Activated T-helper 2 cell treated with anti-CD3 and anti-CD28 coated beads, Interferon-gamma antibody, Interleukin-2, Interleukin-4, amounts not matched to agents 10 μg/mL and 5 μg/mL and 100 μg/mL, durations not matched to agents 14 hours and 24 hours and 36 hours (primary cell): ENCODE results near the gene ZNF740. TPM values are rescaled to one million over a fixed set of nuclear protein-coding genes. Genes with fewer than 3 reads are reported as not detected.
A peak's percentile ranks its signal among the peaks of the same experiment; 100 is the strongest.
"Not testable (repeated sequence)": the region's sequence is repeated elsewhere in the genome, so short reads cannot be mapped to it uniquely, and the experiment has no call there.

Source experiments
- DNase-seq: peaks from one replicate; pipeline ENCODE4 v3.0.0; 2021; ENCODE audit warnings: low spot score
- H3K27ac Mint-ChIP-seq: one replicate; pipeline ENCODE4 v1.8.0; 2021; ENCODE audit warnings: mixed read lengths
- H3K27me3 Mint-ChIP-seq: one replicate; pipeline ENCODE4 v1.8.0; 2021; ENCODE audit warnings: low read depth, mixed read lengths
- H3K36me3 Mint-ChIP-seq: one replicate; pipeline ENCODE4 v1.8.0; 2021; ENCODE audit warnings: low read depth, mixed read lengths
- H3K4me1 Mint-ChIP-seq: one replicate; pipeline ENCODE4 v1.8.0; 2021; ENCODE audit warnings: low read depth, mixed read lengths
- H3K4me3 Mint-ChIP-seq: one replicate; pipeline ENCODE4 v1.8.0; 2021; ENCODE audit warnings: low read depth, mild to moderate bottlenecking, moderate library complexity, mixed read lengths
- H3K9me3 Mint-ChIP-seq: one replicate; pipeline ENCODE4 v1.8.0; 2021; ENCODE audit warnings: mixed read lengths
- intact Hi-C: fragments of 100-400 bp; cut with micrococcal nuclease; formaldehyde crosslinking; loops from one replicate; pipeline ENCODE4 v1.15.1; 2023
- total RNA-seq: library from RNA; stranded (reverse); gene quantifications from 2 replicates; pipeline ENCODE4 v1.2.3, GENCODE V29; 2022

Gene ZNF740
- total RNA-seq, 1 donor from 2014 or later: 45.5 TPM

DNA sequence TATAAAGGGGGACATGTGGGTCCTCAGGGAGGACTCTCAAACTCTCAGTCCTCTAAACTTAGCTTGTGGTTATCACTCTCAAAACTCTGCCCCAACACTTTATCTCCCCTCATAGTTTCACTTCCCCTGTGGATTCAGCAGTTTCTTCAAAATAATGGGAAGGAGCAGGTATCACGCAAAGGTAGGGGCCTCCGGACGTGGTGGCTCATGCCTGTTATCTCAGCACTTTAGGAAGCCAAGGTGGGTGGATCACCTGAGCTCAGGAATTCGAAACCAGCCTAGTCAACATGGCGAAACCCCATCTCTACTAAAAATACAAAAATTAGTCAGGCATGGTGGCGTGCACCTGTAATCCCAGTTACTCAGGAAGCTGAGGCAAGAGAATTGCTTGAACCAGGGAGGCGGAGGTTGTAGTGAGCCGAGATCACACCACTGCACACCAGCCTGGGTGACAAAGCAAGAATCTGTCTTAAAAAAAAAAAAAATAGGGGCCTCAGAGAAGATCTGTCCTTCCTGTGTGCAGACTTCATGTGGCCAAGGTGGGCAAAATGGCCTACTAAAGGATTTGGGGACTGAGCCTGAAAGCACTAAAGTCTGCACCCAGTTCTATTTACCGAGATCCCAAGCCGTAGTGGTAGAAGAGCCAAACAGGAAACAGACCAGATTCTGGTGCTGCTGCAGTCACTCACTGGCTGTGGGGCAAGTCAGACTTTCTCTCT is 20.1 kb downstream of the ZNF740 start:
- DNase-seq: no peak
- peak overlapping the region; percentile 80 for H3K27ac Mint-ChIP-seq
- no peaks in the 10 kb centered on the region for H3K27me3 Mint-ChIP-seq
- intact Hi-C loops: loop anchor here (2.0 to 10.0 kb wide), 3 partner anchors 20 to 304 kb away; partner anchors contain the start of genes CSAD, NPFF, TARBP2 and ZNF740
- no peaks in the 10 kb centered on the region for H3K9me3 Mint-ChIP-seq
- H3K4me1 Mint-ChIP-seq: peaks cover 49% of the 10 kb centered on the region
- peak overlapping the region; percentile 59 for H3K4me3 Mint-ChIP-seq
- H3K36me3 Mint-ChIP-seq: peaks cover 56% of the 10 kb centered on the region

- peaks cover 53% of the 10 kb centered on the region for H3K4me1 Mint-ChIP-seq
- peaks cover 52% of the 10 kb centered on the region for H3K36me3 Mint-ChIP-seq
Measured at GRCh38 chr12:53201177-53201541, 20.6 kb downstream of the ZNF740 start.

DNA sequence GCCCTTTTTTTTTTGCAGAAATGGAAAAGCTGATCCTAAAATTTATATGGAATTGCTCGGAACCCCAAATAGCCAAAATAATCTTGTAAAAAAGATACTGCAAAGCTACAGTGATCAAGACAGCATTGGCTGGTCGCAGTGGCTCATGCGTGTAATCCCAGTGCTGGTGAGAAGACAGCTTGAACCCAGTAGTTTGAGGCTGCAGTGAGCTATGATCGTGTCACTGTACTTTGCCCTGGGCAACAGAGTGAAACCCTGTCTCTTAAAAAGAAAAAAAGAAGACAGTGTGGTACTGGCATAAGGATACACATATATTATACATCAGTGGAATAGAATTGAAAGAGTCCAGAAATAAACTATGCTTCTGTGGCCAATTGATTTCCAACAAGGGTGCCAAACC is 21.1 kb downstream of the ZNF740 start:
- H3K4me1 Mint-ChIP-seq: peaks cover 58% of the 10 kb centered on the region
- no peak for DNase-seq
- peak overlapping the region; percentile 9 for H3K27ac Mint-ChIP-seq
- H3K36me3 Mint-ChIP-seq: peaks cover 47% of the 10 kb centered on the region
- no peak overlapping the region for H3K4me3 Mint-ChIP-seq
- intact Hi-C loops: loop anchor here (2.0 to 10.0 kb wide), 3 partner anchors 21 to 303 kb away; partner anchors contain the start of genes CSAD, NPFF, TARBP2 and ZNF740
- no peaks in the 10 kb centered on the region for H3K9me3 Mint-ChIP-seq
- no peaks in the 10 kb centered on the region for H3K27me3 Mint-ChIP-seq

More at GRCh38 chr12:53201177-53201541, 20.6 kb downstream of the ZNF740 start:
- H3K4me3 Mint-ChIP-seq: peak overlapping the region; percentile 59
- H3K27ac Mint-ChIP-seq: peak overlapping the region; percentile 80
- intact Hi-C loops: loop anchor here (2.0 to 10.0 kb wide), 3 partner anchors 20 to 304 kb away; partner anchors contain the start of genes CSAD, NPFF, TARBP2 and ZNF740
- no peaks in the 10 kb centered on the region for H3K9me3 Mint-ChIP-seq
- DNase-seq: no peak
- no peaks in the 10 kb centered on the region for H3K27me3 Mint-ChIP-seq

GRCh38 chr12:53202316-53202715 is 21.8 kb downstream of the ZNF740 start:
- Mint-ChIP-seq H3K36me3 (peaks cover 41% of the 10 kb centered on the region), H3K4me1 (peaks cover 64% of the 10 kb centered on the region)
- not testable (repeated sequence) for H3K9me3 Mint-ChIP-seq, H3K27me3 Mint-ChIP-seq, H3K4me3 Mint-ChIP-seq, DNase-seq, H3K27ac Mint-ChIP-seq
- intact Hi-C loops: loop anchor here (5.0 to 10.0 kb wide), 2 partner anchors 45 to 302 kb away; partner anchors contain the start of genes NPFF and TARBP2

DNA sequence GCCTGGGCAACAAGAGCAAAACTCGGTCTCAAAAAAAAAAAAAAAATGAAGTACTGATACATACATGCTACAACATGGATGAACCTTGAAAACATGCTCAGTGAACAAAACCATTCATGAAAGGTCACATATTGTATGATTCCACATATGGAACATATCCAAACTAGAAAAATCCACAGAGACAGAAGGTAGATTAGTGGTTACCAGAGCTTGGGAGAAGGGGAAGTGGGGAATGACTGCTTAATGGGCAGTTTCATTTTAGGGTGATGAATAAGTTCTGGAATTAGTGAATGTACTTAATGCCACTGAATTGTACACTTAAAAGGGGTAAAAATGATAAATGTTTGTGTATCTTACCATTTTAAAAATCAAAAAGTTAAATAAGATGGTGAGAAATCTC is 23.8 kb downstream of the ZNF740 start:
- H3K27ac Mint-ChIP-seq: peak overlapping the region; percentile 53
- peak overlapping the region; percentile 62 for H3K4me3 Mint-ChIP-seq
- peaks cover 36% of the 10 kb centered on the region for H3K36me3 Mint-ChIP-seq

DNA sequence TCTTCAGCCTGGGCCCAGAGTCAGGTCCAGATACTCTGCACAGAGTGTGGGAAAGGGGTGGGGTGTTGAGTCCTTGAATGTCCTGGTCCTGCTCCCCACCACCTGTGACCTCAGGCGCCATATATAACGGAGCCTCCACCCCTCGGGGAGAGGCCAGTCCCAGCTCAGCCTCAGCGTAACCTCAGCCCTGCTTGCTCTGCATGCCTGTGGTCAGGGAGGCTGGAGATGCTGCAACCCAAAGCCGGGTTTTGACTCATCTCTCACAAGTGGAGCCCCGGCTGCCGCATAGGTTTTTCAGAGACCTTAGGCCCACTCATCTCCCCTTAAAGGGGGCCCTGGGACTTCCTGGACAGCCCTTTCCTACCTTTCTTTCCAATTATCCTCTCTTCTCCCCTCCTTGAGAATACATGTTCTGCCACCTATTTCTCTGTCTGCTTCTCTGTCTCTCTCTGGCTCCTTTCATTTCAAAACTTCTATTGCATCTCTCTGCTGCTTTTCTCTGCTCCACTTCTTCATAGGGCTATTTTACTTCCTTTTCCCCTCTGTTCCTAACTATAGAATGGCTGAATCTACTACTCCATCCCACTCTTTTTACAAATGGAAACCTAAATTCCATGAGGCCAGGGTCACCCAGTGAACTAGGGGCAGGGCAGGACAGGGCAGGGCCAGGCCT is 25.4 kb downstream of the ZNF740 start:
- Mint-ChIP-seq H3K9me3 (no peaks in the 10 kb centered on the region), H3K4me3 (peak overlapping the region; percentile 82), H3K4me1 (peaks cover 56% of the 10 kb centered on the region), H3K27me3 (no peaks in the 10 kb centered on the region), H3K36me3 (peaks cover 33% of the 10 kb centered on the region), H3K27ac (peak overlapping the region; percentile 66)
- intact Hi-C loops: loop anchor here (2.0 to 10.0 kb wide), 3 partner anchors 13 to 299 kb away; partner anchors contain the start of genes NPFF and TARBP2
- peak; percentile 75 for DNase-seq

More for the DNA sequence above, 23.8 kb downstream of the ZNF740 start:
- DNase-seq: no peak
- H3K9me3 Mint-ChIP-seq: no peaks in the 10 kb centered on the region
- no peaks in the 10 kb centered on the region for H3K27me3 Mint-ChIP-seq
- intact Hi-C loops: loop anchor here (2.0 to 10.0 kb wide), 3 partner anchors 14 to 300 kb away; partner anchors contain the start of genes NPFF and TARBP2
- H3K4me1 Mint-ChIP-seq: peaks cover 66% of the 10 kb centered on the region

- Mint-ChIP-seq H3K27ac (peak within 1 kb of the TSS; percentile 66), H3K4me3 (peak within 1 kb of the TSS; percentile 82), H3K4me1 (peaks cover 57% of the 10 kb centered on the region), H3K36me3 (peaks cover 38% of the 10 kb centered on the region), H3K9me3 (no peaks in the 10 kb centered on the region), H3K27me3 (no peaks in the 10 kb centered on the region)
- peak; percentile 68 for DNase-seq
- intact Hi-C loops: loop anchor here (2.0 to 10.0 kb wide), 2 partner anchors 118 to 298 kb away; partner anchors contain the start of genes NPFF and TARBP2
Measured at GRCh38 chr12:53207042-53207441, 26.5 kb downstream of the ZNF740 start, which contains the start of gene ITGB7. Gene ITGB7 (minus strand): TSS chr12:53207251. CDS start chr12:53200443, 6,808 bp downstream.

GRCh38 chr12:53208435-53208834 is 27.9 kb downstream of the ZNF740 start:
- Mint-ChIP-seq H3K4me1 (peaks cover 55% of the 10 kb centered on the region), H3K27me3 (no peaks in the 10 kb centered on the region), H3K36me3 (peaks cover 46% of the 10 kb centered on the region), H3K9me3 (no peaks in the 10 kb centered on the region), H3K27ac (peak overlapping the region; percentile 81), H3K4me3 (peak overlapping the region; percentile 77)
- intact Hi-C loops: loop anchor here (10.0 kb wide), 1 partner anchor 296 kb away; the partner anchor contains the start of genes NPFF and TARBP2
- DNase-seq: no peak

- DNase-seq: peak; percentile 47
- peak overlapping the region; percentile 81 for H3K27ac Mint-ChIP-seq
- intact Hi-C loops: loop anchor here (1.0 to 10.0 kb wide), 3 partner anchors 11 to 296 kb away; partner anchors contain the start of genes ESPL1, NPFF and TARBP2
- H3K9me3 Mint-ChIP-seq: no peaks in the 10 kb centered on the region
- peaks cover 57% of the 10 kb centered on the region for H3K4me1 Mint-ChIP-seq
- peaks cover 48% of the 10 kb centered on the region for H3K36me3 Mint-ChIP-seq
- peak overlapping the region; percentile 77 for H3K4me3 Mint-ChIP-seq
- H3K27me3 Mint-ChIP-seq: no peaks in the 10 kb centered on the region
Measured at GRCh38 chr12:53208877-53209463, 28.4 kb downstream of the ZNF740 start.

GRCh38 chr12:53210843-53211242 is 30.3 kb downstream of the ZNF740 start:
- Mint-ChIP-seq H3K27me3 (no peaks in the 10 kb centered on the region), H3K27ac (no peak overlapping the region), H3K4me3 (no peak overlapping the region), H3K36me3 (peaks cover 56% of the 10 kb centered on the region), H3K4me1 (peaks cover 54% of the 10 kb centered on the region), H3K9me3 (no peaks in the 10 kb centered on the region)
- intact Hi-C loops: no loop called here
- DNase-seq: no peak

- no peak overlapping the region for H3K4me3 Mint-ChIP-seq
- no peaks in the 10 kb centered on the region for H3K27me3 Mint-ChIP-seq
- H3K27ac Mint-ChIP-seq: peak overlapping the region; percentile 9
- H3K36me3 Mint-ChIP-seq: peaks cover 64% of the 10 kb centered on the region
- DNase-seq: no peak
- intact Hi-C loops: loop anchor here (2.0 kb wide), 2 partner anchors 39 to 75 kb away; no protein-coding TSS in a partner anchor
- H3K9me3 Mint-ChIP-seq: no peaks in the 10 kb centered on the region
- peaks cover 56% of the 10 kb centered on the region for H3K4me1 Mint-ChIP-seq
Measured at GRCh38 chr12:53211476-53212381, 31.2 kb downstream of the ZNF740 start.
